HG02884 (cell line): ENCODE measurements around the gene ARMC9.
"Not testable (repeated sequence)": the region's sequence is repeated elsewhere in the genome, so short reads cannot be mapped to it uniquely, and the experiment has no call there.

Source experiments
- ATAC-seq: cut with Tn5 transposase; IDR thresholded peaks from one replicate; pipeline ENCODE4 v1.9.1; 2021; ENCODE audit warnings: mild to moderate bottlenecking, moderate library complexity; ENCODE audit not compliant: unreplicated experiment

Gene ARMC9

GRCh38 chr2:231335591-231335990 lies 137.2 kb downstream of the ARMC9 start:
- ATAC-seq, result no peak

DNA sequence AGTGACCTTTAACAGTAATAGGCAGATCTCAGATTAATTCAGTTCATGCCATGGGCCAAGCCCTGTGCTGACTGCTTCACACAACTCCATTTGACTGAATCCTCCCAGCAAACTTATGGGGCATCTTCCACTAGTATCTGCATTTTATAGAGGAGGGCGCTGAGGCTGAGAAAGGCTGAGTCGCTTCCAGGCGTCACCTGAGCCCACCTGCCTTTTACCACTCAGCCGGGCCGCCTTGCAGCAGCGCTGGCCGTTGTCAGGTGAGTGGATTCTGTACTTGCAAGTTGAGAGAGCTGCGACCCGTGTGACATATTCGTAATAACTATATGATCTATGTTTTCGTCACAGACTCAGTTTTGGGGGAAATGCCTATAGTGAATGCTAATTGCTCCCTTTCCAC lies 137.8 kb downstream of the ARMC9 start:
- no peak for ATAC-seq

DNA sequence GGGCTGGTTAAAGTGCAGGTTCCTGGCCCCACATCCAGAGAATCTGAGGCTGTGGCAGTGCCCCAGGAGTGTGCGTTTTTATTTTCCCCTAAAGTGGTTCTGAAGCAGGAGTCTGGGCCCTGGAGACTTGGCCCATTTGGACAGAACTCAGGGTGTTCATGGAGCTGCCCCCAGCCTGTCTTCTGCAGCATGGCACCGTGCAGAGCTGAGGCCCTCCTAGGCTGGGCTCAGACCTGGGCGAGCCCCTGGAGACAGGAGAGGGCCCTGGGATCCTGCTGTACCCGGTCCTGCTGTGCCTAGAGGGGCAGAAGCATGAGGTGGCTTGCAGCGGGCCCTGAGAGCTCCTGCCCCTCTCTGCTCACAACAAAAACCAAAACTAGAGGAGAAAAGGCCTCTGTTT lies 138.3 kb downstream of the ARMC9 start:
- ATAC-seq, result no peak

DNA sequence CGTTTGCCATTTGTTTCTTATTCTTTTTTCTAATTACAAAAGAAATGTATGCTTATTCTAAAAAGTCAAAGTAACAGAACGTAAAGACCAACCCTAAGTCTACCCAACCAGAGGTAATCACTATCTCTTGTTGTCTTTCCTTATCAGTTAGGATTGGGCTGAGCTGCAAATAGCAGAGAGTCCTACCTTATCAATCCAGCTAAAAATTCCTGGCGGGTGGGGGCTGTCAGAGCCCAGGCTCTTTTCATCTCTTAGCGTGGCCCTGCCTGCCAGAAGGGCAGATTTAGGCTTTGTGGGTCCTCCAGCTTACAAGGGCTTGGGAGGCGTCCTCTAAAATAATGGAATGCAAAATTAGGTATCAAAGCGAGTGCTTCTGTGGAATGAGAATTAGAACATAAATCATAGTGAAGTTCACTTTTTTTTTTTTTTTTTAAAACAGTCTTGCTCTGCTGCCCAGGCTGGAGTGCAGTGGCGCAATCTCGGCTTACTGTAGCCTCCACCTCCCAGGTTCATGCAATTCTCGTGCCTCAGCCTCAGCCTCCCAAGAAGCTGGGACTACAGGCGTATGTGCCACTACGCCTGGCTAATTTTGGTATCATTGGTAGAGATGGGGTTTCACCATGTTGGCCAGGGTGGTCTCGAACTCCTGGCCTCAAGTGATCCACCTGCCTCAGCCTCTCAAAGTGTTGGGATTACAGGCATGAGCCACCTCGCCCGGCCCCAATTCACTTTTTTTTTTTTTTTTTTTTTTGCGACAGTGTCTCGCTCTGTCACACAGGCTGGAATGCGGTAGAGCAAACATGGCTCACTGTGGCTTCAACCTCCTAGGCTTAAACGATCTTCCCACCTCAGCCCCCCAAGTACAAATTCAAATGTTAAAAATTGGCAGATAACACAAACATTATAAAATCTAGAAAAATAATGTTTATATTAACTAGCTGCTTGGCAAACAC lies 139.7 kb downstream of the ARMC9 start:
- ATAC-seq, result no peak

- no peak for ATAC-seq
Observed at GRCh38 chr2:231339316-231339715, 140.9 kb downstream of the ARMC9 start.

DNA sequence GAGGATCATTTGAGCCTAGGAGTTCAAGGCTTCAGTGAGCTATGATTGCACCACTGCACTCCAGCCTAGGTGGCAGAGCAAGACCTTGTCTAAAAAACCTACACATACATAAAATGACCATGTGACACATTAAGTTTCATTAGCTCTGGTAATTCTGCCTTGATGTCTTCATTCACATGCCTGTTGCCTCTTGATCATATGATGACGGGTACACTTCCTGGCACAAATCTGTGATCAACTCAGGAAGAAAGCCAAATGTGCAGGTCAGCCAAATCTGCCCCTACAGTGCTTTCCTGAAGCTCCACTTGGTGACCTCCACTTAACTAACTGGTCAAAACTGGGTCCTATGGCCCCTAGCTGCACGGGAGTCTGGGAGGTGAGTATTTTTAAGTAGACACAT lies 142.7 kb downstream of the ARMC9 start:
- no peak for ATAC-seq

DNA sequence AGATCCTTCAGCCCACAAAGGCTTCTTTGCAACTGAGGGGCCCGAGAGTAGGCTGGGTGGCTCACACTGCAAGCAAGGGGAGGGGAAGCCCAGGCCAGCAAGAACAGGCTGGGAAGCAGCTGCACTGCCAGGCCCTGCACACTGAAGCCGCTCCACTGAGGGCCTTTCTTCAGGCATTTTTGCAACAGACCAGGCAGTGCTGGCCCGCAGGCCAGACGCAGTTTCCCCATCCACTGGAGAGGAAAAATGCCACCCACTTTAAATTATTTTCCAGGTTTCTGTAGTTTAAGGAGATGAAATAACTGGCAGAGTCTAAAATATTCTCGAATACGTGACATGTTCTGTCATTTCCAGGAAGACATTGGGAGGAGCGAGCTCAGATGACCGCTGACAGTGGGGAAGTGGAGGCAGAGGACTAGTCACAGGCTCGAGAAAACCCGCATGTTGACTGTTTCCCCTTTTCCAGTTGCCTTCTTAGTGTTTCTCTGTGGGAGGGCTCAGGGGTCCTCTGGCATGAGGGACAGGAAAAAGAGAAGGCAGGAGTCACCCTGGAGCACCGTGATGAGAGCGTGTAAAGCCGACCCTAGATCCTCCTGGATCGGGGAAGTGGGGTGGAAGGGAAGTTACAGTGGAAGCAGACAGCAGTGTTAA lies 143.8 kb downstream of the ARMC9 start:
- ATAC-seq, result no peak

DNA sequence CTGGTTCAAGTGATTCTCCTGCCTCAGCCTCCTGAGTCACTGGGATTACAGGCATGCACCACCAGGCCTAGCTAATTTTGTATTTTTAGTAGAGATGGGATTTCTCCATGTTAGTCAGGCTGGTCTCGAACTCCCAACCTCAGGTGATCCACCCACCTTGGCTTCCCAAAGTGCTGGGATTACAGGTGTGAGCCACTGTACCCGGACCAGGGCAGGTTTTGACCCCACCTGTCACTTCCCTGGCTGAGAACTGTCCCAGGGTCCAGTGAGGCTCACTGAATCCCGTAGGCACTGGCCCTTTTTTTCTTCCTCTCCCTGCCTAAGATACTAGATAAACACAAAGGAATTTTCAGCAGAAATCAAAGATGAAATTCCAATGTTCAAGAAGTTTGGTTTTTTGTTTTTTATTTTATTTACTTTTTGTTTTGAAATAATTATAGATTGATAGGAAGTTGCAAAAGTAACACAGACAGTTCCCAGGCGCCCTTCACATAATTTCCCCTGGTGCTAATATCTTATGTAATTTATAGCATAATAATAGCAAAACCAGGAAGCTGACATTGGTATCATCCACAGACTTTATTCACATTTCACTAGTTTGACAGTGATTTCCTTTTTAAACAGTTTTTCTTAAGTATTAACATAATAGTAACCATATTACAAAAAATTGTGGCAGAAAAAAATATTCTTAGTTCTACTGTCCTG lies 144.7 kb downstream of the ARMC9 start:
- ATAC-seq, result no peak

DNA sequence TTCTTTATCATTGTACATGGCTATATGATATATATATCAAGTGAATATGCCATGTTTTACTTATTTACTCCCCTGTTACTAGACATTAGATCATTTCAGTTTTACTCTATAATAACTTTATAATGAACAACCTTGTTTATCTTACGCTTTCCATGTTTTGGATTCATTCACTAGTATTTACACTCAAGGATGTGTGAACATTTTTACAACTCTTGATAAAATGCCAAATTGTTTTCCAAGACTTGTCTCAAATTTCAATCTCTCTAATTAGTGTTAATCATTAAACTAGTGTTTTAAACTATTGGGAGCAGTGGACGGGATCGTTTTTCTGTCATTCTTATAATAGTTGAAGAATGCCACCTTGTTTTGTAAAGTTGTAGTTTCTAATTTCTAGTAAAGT lies 145.6 kb downstream of the ARMC9 start:
- ATAC-seq, result no peak

- no peak for ATAC-seq
Observed at GRCh38 chr2:231344851-231345250, 146.4 kb downstream of the ARMC9 start.

GRCh38 chr2:231347081-231347480 lies 148.7 kb downstream of the ARMC9 start:
- no peak for ATAC-seq

GRCh38 chr2:231347638-231348037 lies 149.2 kb downstream of the ARMC9 start:
- no peak for ATAC-seq

DNA sequence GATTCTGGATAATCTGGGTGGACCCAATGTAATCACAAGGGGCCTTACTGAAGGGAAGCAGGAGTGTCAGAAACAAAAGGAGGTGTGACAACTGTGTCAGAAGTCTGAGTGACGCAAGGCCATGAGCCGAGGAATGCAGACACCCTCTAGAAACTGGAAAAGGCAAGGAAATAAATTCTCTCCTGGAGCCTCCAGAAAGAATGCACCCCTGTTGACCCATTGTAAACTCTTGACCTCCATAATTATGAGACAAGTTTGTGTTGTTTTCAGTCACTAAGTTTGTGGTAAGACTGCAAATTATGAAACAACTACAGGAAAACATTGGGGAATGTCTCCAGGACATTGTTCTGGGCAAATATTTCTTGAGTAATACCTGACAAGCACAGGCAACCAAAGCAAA lies 149.7 kb downstream of the ARMC9 start:
- no peak for ATAC-seq

GRCh38 chr2:231348704-231349373 lies 150.4 kb downstream of the ARMC9 start:
- ATAC-seq, result no peak

- not testable (repeated sequence) for ATAC-seq
Observed at GRCh38 chr2:231349374-231349735, 150.9 kb downstream of the ARMC9 start.

- ATAC-seq, result no peak
Observed at GRCh38 chr2:231351648-231352047, 153.2 kb downstream of the ARMC9 start.

GRCh38 chr2:231353469-231353868 lies 155.0 kb downstream of the ARMC9 start:
- ATAC-seq, result no peak

DNA sequence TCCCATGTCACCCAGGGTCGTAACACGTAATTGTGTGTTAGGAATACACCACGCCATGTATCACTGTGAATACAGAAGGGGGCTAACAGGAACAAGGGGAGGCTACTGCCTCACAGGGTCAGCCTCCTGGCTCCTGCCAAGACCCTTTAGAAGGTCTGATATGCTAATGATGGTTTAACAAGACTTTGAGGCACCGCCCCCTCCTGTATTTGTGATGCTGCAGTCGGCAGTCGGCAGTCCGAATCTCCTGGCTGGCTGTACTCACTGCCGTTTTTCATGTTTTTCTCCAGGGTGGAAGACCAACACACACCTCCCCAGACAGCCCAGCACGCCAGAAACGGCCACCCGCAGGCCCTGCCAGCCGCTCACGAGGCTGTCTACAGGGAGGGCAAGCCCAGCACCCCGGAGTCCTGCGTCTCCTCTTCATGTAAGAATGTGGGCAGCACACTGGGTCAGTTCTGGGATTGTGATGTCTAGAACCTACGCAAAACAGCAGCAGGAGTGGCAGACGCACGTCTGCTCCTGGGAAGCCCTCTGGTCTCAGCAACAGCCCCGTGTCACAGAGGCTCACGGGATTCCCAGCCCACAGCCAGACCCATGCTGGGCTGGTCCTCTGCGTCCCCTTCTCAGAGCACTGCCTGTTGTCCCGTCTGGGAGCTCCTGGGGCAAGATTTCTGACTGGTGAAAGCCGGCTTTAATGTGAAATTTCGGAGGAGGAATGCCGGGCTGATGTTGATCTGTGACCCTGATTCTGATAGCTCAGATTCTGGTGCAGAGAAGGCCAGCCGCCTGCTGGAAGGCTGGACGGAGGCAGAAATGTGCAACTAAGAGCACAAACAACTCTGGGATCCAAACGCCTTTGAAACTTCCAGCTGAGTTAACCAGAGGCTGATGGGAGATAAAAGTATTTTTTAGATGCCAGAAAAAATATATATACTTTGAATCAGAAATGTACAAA lies 157.4 kb downstream of the ARMC9 start:
- no peak for ATAC-seq

DNA sequence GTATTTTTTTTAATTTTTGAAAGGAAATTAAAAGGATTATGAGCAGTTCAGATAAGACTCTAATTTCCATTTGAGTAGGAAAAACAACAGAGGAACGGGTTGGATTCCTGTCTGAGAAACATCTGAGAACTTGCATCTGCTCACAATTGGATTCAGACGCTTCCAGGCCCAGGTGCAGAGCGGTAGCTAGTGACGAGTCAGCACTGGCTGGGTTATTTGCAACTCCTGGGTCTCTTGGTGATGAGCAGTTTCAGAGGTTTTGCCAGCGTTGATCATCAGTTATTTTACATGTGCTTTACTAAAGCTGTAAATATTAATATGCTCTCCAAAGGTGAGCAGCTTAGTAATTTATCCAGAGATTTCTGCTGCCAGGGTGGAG lies 158.0 kb downstream of the ARMC9 start:
- no peak for ATAC-seq

DNA sequence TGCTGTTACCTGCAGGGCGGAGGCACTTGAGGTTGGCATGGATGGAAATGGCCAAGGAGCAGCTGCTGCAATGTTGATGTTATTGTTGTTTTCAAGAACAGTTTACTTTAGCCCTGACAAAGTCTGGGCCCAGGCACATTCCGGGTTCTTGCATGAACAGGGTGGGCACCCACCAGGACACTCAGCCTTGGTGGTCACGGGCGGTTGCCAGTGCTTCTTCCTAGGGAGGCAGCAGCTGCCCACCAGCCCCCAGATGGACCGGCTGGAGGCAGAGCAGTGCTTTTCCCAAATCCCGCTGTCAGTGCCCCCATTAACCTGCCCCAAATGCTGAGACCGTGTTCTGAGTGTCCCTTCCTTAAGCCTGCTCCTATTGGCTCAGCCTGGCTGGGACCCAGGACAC lies 158.6 kb downstream of the ARMC9 start:
- no peak for ATAC-seq
